RPMI8226 (cell line): Measurements from ENCODE around the gene OR5F1.

Experiments used
- DNase-seq: peaks from one replicate; pipeline ENCODE4 v3.0.0-alpha.2; 2015

Gene OR5F1

GRCh38 chr11:55994525-55994924, at the start of gene OR5F1:
Gene OR5F1 (minus strand): TSS chr11:55994625. CDS start chr11:55994625, 0 bp downstream.
- DNase-seq, result no peak

- DNase-seq, result no peak
Observed at GRCh38 chr11:56027354-56027753, 32.9 kb upstream of the OR5F1 start, which contains the start of gene OR5AS1. Gene OR5AS1 (plus strand): TSS chr11:56027654. CDS start chr11:56030419, 2,765 bp downstream.

DNA sequence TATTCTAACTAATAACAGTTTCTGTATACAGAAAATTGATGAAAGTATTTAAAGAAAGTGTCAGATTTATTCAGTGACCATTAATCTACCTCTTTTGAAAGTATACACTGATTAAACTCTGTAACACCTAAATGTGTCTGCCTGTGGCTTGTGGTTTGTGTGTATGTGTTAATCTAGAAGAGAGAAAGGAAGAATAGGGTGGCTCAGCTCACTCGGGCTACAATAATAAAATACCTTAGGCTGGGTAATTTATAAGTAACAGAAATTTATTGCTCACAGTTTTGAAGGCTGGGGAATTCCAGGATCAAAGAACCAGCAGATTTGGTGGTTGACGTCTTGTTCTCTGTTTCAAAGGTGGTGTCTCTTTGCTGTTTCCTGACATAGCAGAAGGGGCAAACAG, 19.4 kb upstream of the OR5F1 start:
- DNase-seq, result no peak

- DNase-seq, result no peak
Observed at GRCh38 chr11:56010716-56011115, 16.3 kb upstream of the OR5F1 start.

DNA sequence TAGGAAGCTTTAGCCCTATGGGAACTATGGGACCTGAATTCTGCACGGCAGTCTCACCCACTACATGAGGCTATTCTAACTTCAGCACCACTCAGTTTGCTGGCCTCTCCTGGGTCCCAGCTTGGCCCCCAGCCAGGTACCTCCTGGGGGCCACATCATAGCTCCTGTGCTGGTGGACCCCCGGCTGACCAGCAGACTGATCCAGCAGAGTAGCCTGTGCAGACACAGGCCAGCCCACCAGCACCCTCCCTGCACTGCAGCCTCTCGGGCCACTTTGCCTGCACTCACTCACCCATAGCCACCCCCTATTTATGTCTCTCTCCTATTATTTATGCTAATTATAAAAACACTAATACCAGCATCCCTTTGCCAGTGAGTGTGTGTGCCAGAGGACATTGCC, 23.5 kb downstream of the OR5F1 start:
- no peak for DNase-seq

GRCh38 chr11:55969845-55970244, 24.6 kb downstream of the OR5F1 start, which contains the start of gene OR10AG1:
Gene OR10AG1 (minus strand): TSS chr11:55969945. CDS start chr11:55969907, 38 bp downstream.
- DNase-seq, result no peak

DNA sequence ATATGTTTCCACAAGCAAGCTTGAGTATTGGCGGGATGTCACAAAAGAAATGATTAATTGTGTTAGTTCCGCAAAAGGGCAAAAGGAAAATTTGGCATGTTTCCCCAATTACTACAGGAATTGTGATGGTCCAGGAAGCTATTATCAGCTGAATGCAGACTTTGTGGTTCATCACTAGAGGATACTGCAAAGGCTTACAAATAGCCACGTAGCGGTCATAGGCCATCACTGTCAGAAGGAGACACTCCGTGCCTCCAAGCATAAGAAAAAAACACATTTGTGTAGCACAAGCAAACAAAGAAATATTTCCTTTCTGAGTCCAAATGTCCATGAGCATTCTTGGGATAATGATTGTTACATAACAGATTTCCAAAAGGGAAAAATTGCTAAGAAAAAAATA, 26.5 kb downstream of the OR5F1 start:
- DNase-seq, result no peak

GRCh38 chr11:55966391-55966790, 28.0 kb downstream of the OR5F1 start:
- DNase-seq, result no peak

DNA sequence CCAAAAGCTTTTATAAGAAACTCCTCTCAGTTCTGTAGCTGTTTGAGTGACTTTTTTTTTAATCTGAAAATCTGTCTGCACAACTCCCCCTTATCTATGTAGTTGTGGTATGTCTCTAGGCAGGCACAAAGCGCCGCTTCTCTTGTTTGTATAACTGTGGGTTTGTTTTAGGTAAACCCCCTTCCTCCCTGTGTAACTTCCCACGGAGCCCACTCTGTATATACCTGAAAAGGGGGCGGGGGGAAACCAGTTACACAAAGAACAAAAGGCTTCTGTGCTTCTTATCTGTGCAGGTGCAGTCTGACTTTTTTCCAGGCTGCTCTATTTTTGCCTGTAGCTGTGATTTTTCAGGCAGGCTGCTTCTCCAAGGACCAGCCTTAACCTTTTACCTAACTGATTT, 37.9 kb downstream of the OR5F1 start:
- DNase-seq, result no peak

DNA sequence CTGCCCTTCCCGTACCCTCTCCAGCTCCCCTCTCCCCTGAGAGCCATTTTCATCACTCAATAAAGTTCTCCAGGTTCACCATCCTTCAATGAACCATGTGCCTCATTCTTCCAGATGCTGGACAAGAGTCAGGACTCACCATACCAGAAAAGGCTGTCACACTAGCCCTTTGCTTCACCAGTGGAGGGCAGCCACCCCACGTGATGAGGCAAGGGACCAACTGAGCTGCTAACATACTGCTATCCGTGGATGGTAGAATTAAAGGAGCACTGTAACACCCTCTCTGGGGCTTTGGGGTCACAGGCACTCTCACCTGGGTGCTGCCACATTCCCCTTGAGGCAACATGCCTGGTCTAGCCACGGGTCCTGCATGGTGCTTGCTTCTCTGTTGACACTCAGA, 45.1 kb downstream of the OR5F1 start:
- no peak for DNase-seq
